ENCODE measurements around the gene SDK1. TPM values are rescaled to one million over a fixed set of nuclear protein-coding genes. Genes with fewer than 3 reads are reported as not detected.

SDK1 gene
- total and polyA plus RNA-seq, 2 donors (not counting 3 experiments of a cell fraction or from before 2014, with no cell fraction given), result 1.6 to 3.9 TPM

DNA sequence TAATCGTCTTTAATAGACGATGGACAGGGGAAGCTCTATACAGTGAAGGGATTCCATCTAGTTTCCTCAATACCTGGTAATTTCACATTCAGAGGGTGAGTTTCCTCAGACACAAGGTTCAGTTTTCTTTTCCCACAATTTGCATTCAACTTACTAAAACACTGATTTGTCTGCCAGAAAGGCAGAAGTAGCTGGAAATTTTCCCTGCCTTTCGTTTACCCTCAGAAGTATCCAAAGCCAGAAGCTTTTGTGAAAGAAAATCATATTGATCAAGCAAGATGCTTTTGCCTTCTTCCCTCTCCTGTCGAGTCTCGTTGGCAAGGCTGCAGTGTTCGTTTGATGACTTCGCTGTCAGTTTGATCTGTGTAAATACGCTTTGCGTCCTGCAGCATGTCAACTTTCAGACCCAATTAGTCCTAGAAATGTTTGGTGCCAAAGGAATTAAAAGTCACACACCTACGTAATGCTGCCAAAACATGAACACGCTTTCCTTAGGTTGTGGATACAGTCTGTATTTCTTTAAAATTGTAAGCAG is 749.1 kb downstream of the SDK1 start:
- H2AFZ ChIP-seq (ENCODE audit: low read depth, low read length), result no peak overlapping the region
- ChIA-PET POLR2A (no interaction called here), CTCF (no interaction called here)
- no peak overlapping the region for H3K4me3 ChIP-seq (replicated peaks in 1 of 3; ENCODE audit: insufficient read depth in 1 of 3, low read depth in 1 of 3, low read length in 3 of 3)
- no peak overlapping the region for H3K4me2 ChIP-seq (ENCODE audit: insufficient read depth, low read length)
- H3K36me3 ChIP-seq (ENCODE audit: control insufficient read depth in 2 of 2, extremely low read depth in 1 of 2, insufficient read depth in 2 of 2, low read length in 2 of 2), result no peaks in the 10 kb centered on the region
- intact Hi-C loops (cut with micrococcal nuclease), result loop anchor here (10.0 kb wide), 1 partner anchor 525 kb away; no protein-coding TSS in a partner anchor
- H3K9me3 ChIP-seq (replicated peaks; ENCODE audit: control insufficient read depth, insufficient read depth, low read length), result no peaks in the 10 kb centered on the region
- no TSS peak for BruUV-seq (replicated peaks)
- no peaks in the 10 kb centered on the region for H3K4me1 ChIP-seq (ENCODE audit: control insufficient read depth, extremely low read depth, insufficient read depth, low read length)
- no peaks in the 10 kb centered on the region for H3K79me2 ChIP-seq (ENCODE audit: control insufficient read depth, insufficient read depth, low read length)
- no peaks in the 10 kb centered on the region for H3K27me3 ChIP-seq (ENCODE audit: control insufficient read depth in 2 of 2, insufficient read depth in 2 of 2, low read length in 2 of 2)
- H3K9ac ChIP-seq (replicated peaks; ENCODE audit: extremely low read depth, insufficient read depth, low read length), result no peak overlapping the region
- no peak overlapping the region for H3K27ac ChIP-seq (ENCODE audit: insufficient read depth, low read depth, low read length)
- no peak for FAIRE-seq
- dilution Hi-C loops (cut with MboI; ENCODE audit: extremely low pct_ligation_motif_present, low sequenced_read_pairs), result no loop called here
- TF ChIP-seq POLR2AphosphoS5 (IDR thresholded peaks at IDR 0.05; ENCODE audit: insufficient read depth, low read depth, low read length) (no peak), EZH2 (IDR thresholded peaks at IDR 0.05; ENCODE audit: borderline replicate concordance, low read depth, low read length, severe bottlenecking) (no peak), GATA2 (IDR thresholded peaks at IDR 0.05; ENCODE audit: insufficient read depth, insufficient read length, low read depth, low read length) (no peak), FOS (IDR thresholded peaks at IDR 0.05; ENCODE audit: borderline replicate concordance, insufficient read depth, low read length) (no peak), JUN (IDR thresholded peaks at IDR 0.05; ENCODE audit: borderline replicate concordance, insufficient read depth, insufficient read length, low read depth) (no peak), MYC (IDR thresholded peaks at IDR 0.05; ENCODE audit: low read depth, low read length) (no peak), POLR2A (IDR thresholded peaks at IDR 0.05; ENCODE audit: low read depth, low read length) (no peak)
- TF ChIP-seq, protein P1, sequence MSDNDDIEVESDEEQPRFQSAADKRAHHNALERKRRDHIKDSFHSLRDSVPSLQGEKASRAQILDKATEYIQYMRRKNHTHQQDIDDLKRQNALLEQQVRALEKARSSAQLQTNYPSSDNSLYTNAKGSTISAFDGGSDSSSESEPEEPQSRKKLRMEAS (IDR thresholded peaks at IDR 0.05; ENCODE audit: insufficient read depth, insufficient read length), result no peak
- TF ChIP-seq, protein P2, sequence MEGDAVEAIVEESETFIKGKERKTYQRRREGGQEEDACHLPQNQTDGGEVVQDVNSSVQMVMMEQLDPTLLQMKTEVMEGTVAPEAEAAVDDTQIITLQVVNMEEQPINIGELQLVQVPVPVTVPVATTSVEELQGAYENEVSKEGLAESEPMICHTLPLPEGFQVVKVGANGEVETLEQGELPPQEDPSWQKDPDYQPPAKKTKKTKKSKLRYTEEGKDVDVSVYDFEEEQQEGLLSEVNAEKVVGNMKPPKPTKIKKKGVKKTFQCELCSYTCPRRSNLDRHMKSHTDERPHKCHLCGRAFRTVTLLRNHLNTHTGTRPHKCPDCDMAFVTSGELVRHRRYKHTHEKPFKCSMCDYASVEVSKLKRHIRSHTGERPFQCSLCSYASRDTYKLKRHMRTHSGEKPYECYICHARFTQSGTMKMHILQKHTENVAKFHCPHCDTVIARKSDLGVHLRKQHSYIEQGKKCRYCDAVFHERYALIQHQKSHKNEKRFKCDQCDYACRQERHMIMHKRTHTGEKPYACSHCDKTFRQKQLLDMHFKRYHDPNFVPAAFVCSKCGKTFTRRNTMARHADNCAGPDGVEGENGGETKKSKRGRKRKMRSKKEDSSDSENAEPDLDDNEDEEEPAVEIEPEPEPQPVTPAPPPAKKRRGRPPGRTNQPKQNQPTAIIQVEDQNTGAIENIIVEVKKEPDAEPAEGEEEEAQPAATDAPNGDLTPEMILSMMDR (IDR thresholded peaks at IDR 0.05; ENCODE audit: extremely low read depth in 1 of 2, insufficient read depth in 1 of 2, low read depth in 1 of 2, low read length in 2 of 2), result no peak
- H3K9me1 ChIP-seq (replicated peaks; ENCODE audit: control insufficient read depth, extremely low read depth, insufficient read depth, low read length), result no peaks in the 10 kb centered on the region
- H4K20me1 ChIP-seq (replicated peaks; ENCODE audit: control insufficient read depth, extremely low read depth, insufficient read depth, low read length), result no peaks in the 10 kb centered on the region
- no peak for DNase-seq (ENCODE audit: low read depth, low spot score)

Data from endothelial cell of umbilical vein (primary cell).